ENCODE measurements around the gene SLC5A1. TPM values are rescaled to one million over a fixed set of nuclear protein-coding genes. Genes with fewer than 3 reads are reported as not detected.

The SLC5A1 gene
- polyA plus RNA-seq (ENCODE audit: insufficient read length in 3 of 3) = under 1 TPM; 0.45 to 0.92 (median 0.54) TPM

- no peak for DNase-seq (ENCODE audit: low read depth in 3 of 3, low spot score in 2 of 3)
These were observed at the start of gene SLC5A1 for GRCh38 chr22:32042924-32043323. SLC5A1 (plus strand) TSS chr22:32043261; CDS start chr22:32043282, 21 bp downstream.

- DNase-seq (ENCODE audit: low read depth in 3 of 3, low spot score in 2 of 3) = no peak
These were observed 48.0 kb upstream of the SLC5A1 start for GRCh38 chr22:31995046-31995445.

- DNase-seq (ENCODE audit: low read depth in 3 of 3, low spot score in 2 of 3) = no peak
These were observed 47.3 kb upstream of the SLC5A1 start for GRCh38 chr22:31995807-31996206.

- no peak for DNase-seq (ENCODE audit: low read depth in 3 of 3, low spot score in 2 of 3)
These were observed 44.2 kb upstream of the SLC5A1 start for GRCh38 chr22:31998784-31999385.

GRCh38 chr22:32000181-32000580 lies 42.9 kb upstream of the SLC5A1 start:
- DNase-seq (ENCODE audit: low read depth in 3 of 3, low spot score in 2 of 3) = no peak

- no peak for DNase-seq (ENCODE audit: low read depth in 3 of 3, low spot score in 2 of 3)
These were observed 37.6 kb upstream of the SLC5A1 start for GRCh38 chr22:32005453-32005852.

- no peak for DNase-seq (ENCODE audit: low read depth in 3 of 3, low spot score in 2 of 3)
These were observed 29.9 kb upstream of the SLC5A1 start for GRCh38 chr22:32013200-32013599.

GRCh38 chr22:32016081-32016480 lies 27.0 kb upstream of the SLC5A1 start:
- no peak for DNase-seq (ENCODE audit: low read depth in 3 of 3, low spot score in 2 of 3)

- DNase-seq (ENCODE audit: low read depth in 3 of 3, low spot score in 2 of 3) = no peak
These were observed 25.0 kb upstream of the SLC5A1 start for GRCh38 chr22:32018056-32018455.

GRCh38 chr22:32020117-32020516 lies 22.9 kb upstream of the SLC5A1 start:
- no peak for DNase-seq (ENCODE audit: low read depth in 3 of 3, low spot score in 2 of 3)

- no peak for DNase-seq (ENCODE audit: low read depth in 3 of 3, low spot score in 2 of 3)
These were observed 21.3 kb upstream of the SLC5A1 start for GRCh38 chr22:32021716-32022115.

GRCh38 chr22:32023251-32023827 lies 19.7 kb upstream of the SLC5A1 start:
- DNase-seq (ENCODE audit: low read depth in 3 of 3, low spot score in 2 of 3) = no peak

- no peak for DNase-seq (ENCODE audit: low read depth in 3 of 3, low spot score in 2 of 3)
These were observed 18.3 kb upstream of the SLC5A1 start for GRCh38 chr22:32024796-32025195.

GRCh38 chr22:32030518-32031247 lies 12.4 kb upstream of the SLC5A1 start:
- DNase-seq (ENCODE audit: low read depth in 3 of 3, low spot score in 2 of 3) = no peak

GRCh38 chr22:32031466-32031865 lies 11.6 kb upstream of the SLC5A1 start:
- no peak for DNase-seq (ENCODE audit: low read depth in 3 of 3, low spot score in 2 of 3)

GRCh38 chr22:32034275-32034674 lies 8.8 kb upstream of the SLC5A1 start:
- no peak for DNase-seq (ENCODE audit: low read depth in 3 of 3, low spot score in 2 of 3)

GRCh38 chr22:32037236-32037635 lies 5.8 kb upstream of the SLC5A1 start:
- DNase-seq (ENCODE audit: low read depth in 3 of 3, low spot score in 2 of 3) = no peak

- DNase-seq (ENCODE audit: low read depth in 3 of 3, low spot score in 2 of 3) = no peak
These were observed 2.6 kb upstream of the SLC5A1 start for GRCh38 chr22:32040324-32040904.

GRCh38 chr22:32043391-32043790 lies 330 bp downstream of the SLC5A1 start:
- no peak for DNase-seq (ENCODE audit: low read depth in 3 of 3, low spot score in 2 of 3)

- DNase-seq (ENCODE audit: low read depth in 3 of 3, low spot score in 2 of 3) = no peak
These were observed 1.4 kb downstream of the SLC5A1 start for GRCh38 chr22:32044477-32044876.

- no peak for DNase-seq (ENCODE audit: low read depth in 3 of 3, low spot score in 2 of 3)
These were observed 1.9 kb downstream of the SLC5A1 start for GRCh38 chr22:32044913-32045312.

- no peak for DNase-seq (ENCODE audit: low read depth in 3 of 3, low spot score in 2 of 3)
These were observed 5.0 kb downstream of the SLC5A1 start for GRCh38 chr22:32048069-32048468.

All from right renal cortex interstitium (tissue), 3 donors.